Heart right ventricle (tissue), 16 donors: ENCODE data around the gene HLA-DRA. TPM values are rescaled to one million over a fixed set of nuclear protein-coding genes. Genes with fewer than 3 reads are reported as not detected.

ENCODE experiments used
- ATAC-seq, 8 donors: fragments of 200-7000 bp; cut with Tn5 transposase; one replicate each; pipeline ENCODE4 v1.9.1; 2020; ENCODE audit warnings: mild to moderate bottlenecking in 8 of 8, moderate library complexity in 8 of 8, moderate number of reproducible peaks in 1 of 8
- DNase-seq, 2 donors: peaks; one replicate each; pipeline ENCODE4 v3.0.0-alpha.2; 2020
- H3K27ac ChIP-seq, 10 donors: fragments of 200-600 bp; sonication (generic) in 2 of 10; one replicate each; pipeline versions ENCODE4 v1.5.0 to v1.8.0; 2020 to 2022; ENCODE audit warnings: mild to moderate bottlenecking in 3 of 10
- H3K27me3 ChIP-seq, 7 donors: fragments of 200-600 bp; one replicate each; pipeline ENCODE4 v1.8.0; 2021 to 2022; ENCODE audit warnings: mild to moderate bottlenecking in 2 of 7
- H3K36me3 ChIP-seq, 9 donors: fragments of 200-600 bp; sonication (generic) in 1 of 9; one replicate each; pipeline versions ENCODE4 v1.5.0 to v1.8.0; 2020 to 2022; ENCODE audit warnings: mild to moderate bottlenecking in 2 of 9
- H3K4me1 ChIP-seq, 9 donors: fragments of 200-600 bp; sonication (generic) in 1 of 9; one replicate each; pipeline versions ENCODE4 v1.5.0 to v1.8.0; 2020 to 2022; ENCODE audit warnings: mild to moderate bottlenecking in 4 of 9
- H3K4me3 ChIP-seq, 10 donors: fragments of 200-600 bp; sonication (generic) in 2 of 10; one replicate each; pipeline versions ENCODE4 v1.5.0 to v1.8.0; 2020 to 2022; ENCODE audit warnings: mild to moderate bottlenecking in 7 of 10, moderate library complexity in 2 of 10
- H3K9me3 ChIP-seq, 11 donors: fragments of 200-600 bp in 10 of 11; sonication (generic) in 2 of 11; one replicate each; pipeline versions ENCODE4 v1.5.0 to v1.8.0; 2013 to 2022; ENCODE audit warnings: mild to moderate bottlenecking in 2 of 11, control low read depth in 1 of 11, moderate library complexity in 1 of 11
- WGBS, 2 donors: extraction: QIAGEN DNeasy Blood & Tissue Kit; methylation state at CpG; one replicate each; pipeline ENCODE4 v1.1.7; 2013; ENCODE audit warnings: inconsistent platforms in 1 of 2; 5-methylcytosine and 5-hydroxymethylcytosine counted together
- intact Hi-C, 10 donors: fragments of 100-400 bp; cut with DNase I; formaldehyde crosslinking; loops; one replicate each; pipeline versions ENCODE4 v1.11.1 to v1.14.2; 2022
- polyA plus RNA-seq, 2 donors: library from polyadenylated mRNA; stranded (reverse); fragments of 200-250 nt; gene quantifications; one replicate each; pipeline ENCODE4 v1.2.3, GENCODE V29; 2013
- total RNA-seq, 10 donors: library from RNA; stranded (reverse); fragmentation: NEBNext Ultra II Directional in 3 of 10; extraction: Animal tissue kit (Norgen Biotek cat#: 25700) in 3 of 10; gene quantifications; one replicate each; pipeline versions ENCODE4 v1.2.1 to v1.2.4, GENCODE V29; 2021 to 2023
- TF ChIP-seq, protein P1 (sequence below), 9 donors: fragments of 200-600 bp; sonication (generic) in 2 of 9; IDR thresholded peaks; one replicate each; pipeline versions ENCODE4 v1.5.0 to v1.8.0; 2021 to 2022; ENCODE audit warnings: antibody characterized with exemption in 9 of 9, mild to moderate bottlenecking in 5 of 9, moderate library complexity in 1 of 9
- donor health status: Arrhythmogenic right ventricular cardiomyopathy.
- donor health status: ischemic (EF 13 %, LVEDD 7.1; RV severe dilation, severe dysfunction).
- donor health status: healthy with polysubstance abuse.
- donor health status: DM: no; HTN: yes; CAD: no.
- donor health status: DM: no; HTN: no; CAD: no.
- donor health status: ischemic (EF 25% LVEDD 6.9; RV normal size, moderate dysfunction).
- donor health status: ischemic (EF 25% LVEDD 5.7; RV mildly dilated, moderate dysfunction).
- donor health status: healthy.
- donor health status: DM: yes; HTN: yes; CAD: no.
- donor health status: Ischemic cardiomyopathy.
- donor health status: ischemic (EF 35%, LVEDD 5.7; RV mildly dilated, moderate dysfunction).
- donor health status: nonischemic (EF 11% LVEDD 7.7; RV severe dilation, severe dysfunction).
- donor health status: DM: yes; HTN: yes; CAD: no.
- donor health status: PGD.
- donor health status: ischemic (EF 29% LVEDD 5.4; RV normal size, mild dysfunction).
- donor health status: nonischemic (EF 23%, LVEDD 6.1; RV moderate dilation, normal function).

Gene HLA-DRA
- total and polyA plus RNA-seq, 12 donors = 32.0 to 846 (median 92.0) TPM

DNA sequence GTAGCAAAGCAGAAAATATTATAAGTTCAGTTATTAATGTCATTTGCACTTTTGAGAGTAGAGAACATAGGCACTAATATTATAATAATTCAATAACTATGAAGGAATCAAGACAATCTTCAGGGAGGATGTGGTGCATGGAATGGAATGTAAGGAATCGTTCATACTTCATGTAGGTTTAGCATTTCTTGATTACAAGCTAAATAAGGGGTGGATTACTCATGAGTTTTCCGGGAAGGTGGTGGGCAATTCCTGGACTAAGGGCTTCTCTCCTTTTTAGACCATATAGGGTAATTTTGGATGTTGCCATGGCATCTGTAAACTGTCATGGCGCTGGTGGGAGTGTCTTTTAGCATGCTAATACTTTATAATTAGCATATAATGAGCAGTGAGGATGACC, 23.7 kb upstream of the HLA-DRA start:
- TF ChIP-seq, protein P1, sequence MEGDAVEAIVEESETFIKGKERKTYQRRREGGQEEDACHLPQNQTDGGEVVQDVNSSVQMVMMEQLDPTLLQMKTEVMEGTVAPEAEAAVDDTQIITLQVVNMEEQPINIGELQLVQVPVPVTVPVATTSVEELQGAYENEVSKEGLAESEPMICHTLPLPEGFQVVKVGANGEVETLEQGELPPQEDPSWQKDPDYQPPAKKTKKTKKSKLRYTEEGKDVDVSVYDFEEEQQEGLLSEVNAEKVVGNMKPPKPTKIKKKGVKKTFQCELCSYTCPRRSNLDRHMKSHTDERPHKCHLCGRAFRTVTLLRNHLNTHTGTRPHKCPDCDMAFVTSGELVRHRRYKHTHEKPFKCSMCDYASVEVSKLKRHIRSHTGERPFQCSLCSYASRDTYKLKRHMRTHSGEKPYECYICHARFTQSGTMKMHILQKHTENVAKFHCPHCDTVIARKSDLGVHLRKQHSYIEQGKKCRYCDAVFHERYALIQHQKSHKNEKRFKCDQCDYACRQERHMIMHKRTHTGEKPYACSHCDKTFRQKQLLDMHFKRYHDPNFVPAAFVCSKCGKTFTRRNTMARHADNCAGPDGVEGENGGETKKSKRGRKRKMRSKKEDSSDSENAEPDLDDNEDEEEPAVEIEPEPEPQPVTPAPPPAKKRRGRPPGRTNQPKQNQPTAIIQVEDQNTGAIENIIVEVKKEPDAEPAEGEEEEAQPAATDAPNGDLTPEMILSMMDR (IDR thresholded peaks at IDR 0.05) = no peak
- H3K4me3 ChIP-seq = peak overlapping the region in 4 of 10 donors; percentile 21 to 35 (median 30)

DNA sequence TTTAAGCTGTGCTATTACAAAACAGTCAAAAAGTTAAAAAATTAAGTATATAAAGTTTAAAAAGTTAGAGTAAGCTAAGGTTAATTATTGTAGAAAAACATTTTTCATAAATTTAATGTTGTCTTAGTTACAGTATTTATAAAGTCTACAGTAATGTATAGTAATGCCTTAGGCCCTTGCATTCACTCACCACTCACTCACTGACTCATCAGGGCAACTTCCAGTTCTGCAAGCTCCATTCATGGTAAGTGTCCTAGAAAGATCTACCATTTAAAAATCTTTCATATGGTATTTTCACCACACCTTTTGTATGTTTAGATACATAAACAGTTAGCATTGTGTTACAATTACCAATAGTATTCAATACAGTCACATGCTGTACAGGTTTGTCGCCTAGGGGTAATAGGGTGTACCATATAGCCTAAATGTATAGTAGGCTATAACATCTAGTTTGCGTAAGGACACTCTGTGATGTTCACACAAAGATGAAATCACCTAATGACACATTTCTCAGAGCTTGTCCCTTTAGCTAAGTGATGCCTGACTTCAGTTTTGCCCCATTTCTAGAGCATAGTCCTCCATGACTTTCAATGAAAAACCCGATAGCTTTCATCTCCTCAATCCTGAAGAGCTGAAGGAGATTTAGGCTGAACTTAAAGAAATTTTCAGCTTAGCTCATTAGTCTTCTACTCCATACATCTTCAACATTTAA, 14.9 kb upstream of the HLA-DRA start:
- WGBS, 2 donors = 78 to 97% methylated on average over 3 of the region's 3 CpGs
- peaks cover 0 to 22% (median 14%) of the 10 kb centered on the region in 7 donors for H3K27me3 ChIP-seq
- DNase-seq (no peak), ATAC-seq (no peak)
- H3K4me1 ChIP-seq = no peaks in the 10 kb centered on the region
- H3K36me3 ChIP-seq = no peaks in the 10 kb centered on the region
- no peak overlapping the region for H3K27ac ChIP-seq
- intact Hi-C loops = loop anchor here in 2 of 10 donors (5.0 kb wide), 2 partner anchors 278 to 368 kb away; no protein-coding TSS in a partner anchor
- TF ChIP-seq, protein P1 (IDR thresholded peaks at IDR 0.05) = no peak
- H3K9me3 ChIP-seq = no peaks in the 10 kb centered on the region
- no peak overlapping the region for H3K4me3 ChIP-seq

More for the DNA sequence above, 23.7 kb upstream of the HLA-DRA start:
- WGBS, 2 donors = 61 to 62% methylated on average over 3 of the region's 3 CpGs
- no peak overlapping the region for H3K27ac ChIP-seq
- DNase-seq (no peak), ATAC-seq (no peak)
- H3K27me3 ChIP-seq = peaks cover 0 to 89% (median 67%) of the 10 kb centered on the region in 7 donors
- intact Hi-C loops = loop anchor here in 9 of 10 donors (5.0 to 10.0 kb wide), 4 partner anchors 171 to 449 kb away; no protein-coding TSS in a partner anchor
- no peaks in the 10 kb centered on the region for H3K36me3 ChIP-seq
- H3K4me1 ChIP-seq = peaks cover 0 to 12% (median 4%) of the 10 kb centered on the region in 9 donors
- H3K9me3 ChIP-seq = no peaks in the 10 kb centered on the region

DNA sequence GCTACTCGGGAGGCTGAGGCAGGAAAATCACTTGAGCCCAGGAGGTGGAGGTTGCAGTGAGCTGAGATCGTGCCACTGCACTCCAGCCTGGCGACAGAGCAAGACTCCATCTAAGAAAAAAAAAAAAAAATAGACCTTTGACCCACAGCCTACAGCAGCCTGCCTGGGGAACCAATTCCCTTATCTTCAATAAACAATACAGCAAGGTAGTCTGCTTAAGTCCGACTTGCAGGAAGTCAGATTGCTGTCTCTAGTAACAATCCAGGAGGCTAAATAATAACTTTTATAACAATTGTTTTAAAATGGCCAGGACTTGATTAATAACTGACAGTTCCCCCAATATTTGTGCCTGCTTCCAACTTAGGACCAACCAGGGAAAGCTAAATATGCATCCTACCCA, 13.3 kb upstream of the HLA-DRA start:
- Histone ChIP-seq H3K9me3 (no peaks in the 10 kb centered on the region), H3K4me3 (no peak overlapping the region), H3K27ac (no peak overlapping the region), H3K4me1 (no peaks in the 10 kb centered on the region), H3K27me3 (peaks cover 0 to 7% (median 0%) of the 10 kb centered on the region in 7 donors), H3K36me3 (no peaks in the 10 kb centered on the region)
- DNase-seq (no peak), ATAC-seq (no peak)
- WGBS, 2 donors = 60 to 63% methylated on average over 4 of the region's 4 CpGs
- TF ChIP-seq, protein P1 (IDR thresholded peaks at IDR 0.05) = no peak
- intact Hi-C loops = loop anchor here in 1 of 10 donors (5.0 kb wide), 1 partner anchor 366 kb away; no protein-coding TSS in a partner anchor

DNA sequence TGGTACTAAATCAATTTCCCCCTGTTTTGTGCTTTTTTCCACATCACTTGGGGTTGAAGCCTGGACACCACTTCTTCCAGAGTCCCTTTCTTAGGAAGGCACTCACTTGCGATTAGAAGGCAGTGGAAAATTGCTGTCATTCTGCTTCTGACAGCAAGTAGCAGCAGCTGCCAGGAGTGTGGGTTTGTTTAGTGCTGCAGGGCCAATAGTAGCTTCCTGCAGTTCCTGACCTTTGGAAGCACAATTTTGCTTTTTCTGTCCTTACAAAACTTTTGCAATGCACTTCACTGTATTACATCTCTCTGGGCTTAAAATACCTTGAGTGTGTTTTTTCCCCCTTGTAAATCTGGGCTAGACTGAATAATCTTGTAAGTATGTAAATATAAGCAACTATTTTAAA, 12.5 kb upstream of the HLA-DRA start:
- ATAC-seq = no peak
- no peak overlapping the region for H3K27ac ChIP-seq
- no peaks in the 10 kb centered on the region for H3K4me1 ChIP-seq
- intact Hi-C loops = loop anchor here in 1 of 10 donors (5.0 kb wide), 1 partner anchor 365 kb away; no protein-coding TSS in a partner anchor
- TF ChIP-seq, protein P1 (IDR thresholded peaks at IDR 0.05) = no peak
- peak in 1 of 2 donors; percentile 23 for DNase-seq
- H3K4me3 ChIP-seq = no peak overlapping the region
- no peaks in the 10 kb centered on the region for H3K9me3 ChIP-seq
- peaks cover 0 to 8% (median 0%) of the 10 kb centered on the region in 7 donors for H3K27me3 ChIP-seq
- no peaks in the 10 kb centered on the region for H3K36me3 ChIP-seq
- 36 to 46% methylated on average over 1 of the region's 1 CpG for WGBS, 2 donors
